ENCODE data around the gene SARS2.

The SARS2 gene

GRCh38 chr19:38919837-38920601, 10.5 kb downstream of the SARS2 start:
- no peak for TF ChIP-seq CTCF (conservative IDR thresholded peaks at IDR 0.05)
- H3K27ac ChIP-seq, result no peak overlapping the region

- no peak overlapping the region for H3K27ac ChIP-seq
- TF ChIP-seq CTCF (conservative IDR thresholded peaks at IDR 0.05), result no peak
Measured at GRCh38 chr19:38918526-38918925, 12.0 kb downstream of the SARS2 start.

- TF ChIP-seq CTCF (conservative IDR thresholded peaks at IDR 0.05), result peak; percentile 43; the same call in 1 of the 2 replicates
- H3K27ac ChIP-seq, result 0 out of 2 replicates have a peak overlapping the region, but pooled peaks have one; percentile 4
Measured at GRCh38 chr19:38917921-38918491, 12.6 kb downstream of the SARS2 start.

- no peak for TF ChIP-seq CTCF (conservative IDR thresholded peaks at IDR 0.05)
Measured at GRCh38 chr19:38917516-38917915, 13.0 kb downstream of the SARS2 start.

GRCh38 chr19:38915329-38916321, 14.9 kb downstream of the SARS2 start:
- no peak for TF ChIP-seq CTCF (conservative IDR thresholded peaks at IDR 0.05)

More at GRCh38 chr19:38917516-38917915, 13.0 kb downstream of the SARS2 start:
- H3K27ac ChIP-seq, result 0 out of 2 replicates have a peak overlapping the region, but pooled peaks have one; percentile 4

GRCh38 chr19:38913958-38914357, 16.6 kb downstream of the SARS2 start:
- TF ChIP-seq CTCF (conservative IDR thresholded peaks at IDR 0.05), result no peak
- no peak overlapping the region for H3K27ac ChIP-seq

More at GRCh38 chr19:38915329-38916321, 14.9 kb downstream of the SARS2 start:
- H3K27ac ChIP-seq, result no peak overlapping the region

Data from VCaP (cell line).